Activated CD8-positive, alpha-beta memory T cell treated with anti-CD3 and anti-CD28 coated beads for 24 hours (primary cell): ENCODE measurements around the gene AHI1.
"Not testable (repeated sequence)": the region's sequence is repeated elsewhere in the genome, so short reads cannot be mapped to it uniquely, and the experiment has no call there.

Source experiments
- DNase-seq: peaks from one replicate; pipeline ENCODE4 v3.0.0-alpha.2; 2020

Gene AHI1

GRCh38 chr6:135505222-135505621 is 7.7 kb upstream of the AHI1 start:
- no peak for DNase-seq

- no peak for DNase-seq
These were observed 7.2 kb upstream of the AHI1 start for GRCh38 chr6:135504734-135505133.

- DNase-seq: no peak
These were observed 6.3 kb upstream of the AHI1 start for GRCh38 chr6:135503703-135504475.

GRCh38 chr6:135499441-135500340 is 2.2 kb upstream of the AHI1 start:
- DNase-seq: no peak

GRCh38 chr6:135498185-135498841 is 773 bp upstream of the AHI1 start:
- DNase-seq: peak; percentile 77

GRCh38 chr6:135496800-135497411 is 634 bp downstream of the AHI1 start:
- DNase-seq: no peak

GRCh38 chr6:135493218-135493961 is 4.2 kb downstream of the AHI1 start:
- DNase-seq: no peak

- DNase-seq: no peak
These were observed 7.2 kb downstream of the AHI1 start for GRCh38 chr6:135490381-135490780.

- DNase-seq: no peak
These were observed 9.5 kb downstream of the AHI1 start for GRCh38 chr6:135488023-135488422.

- DNase-seq: not testable (repeated sequence)
These were observed 13.6 kb downstream of the AHI1 start for GRCh38 chr6:135483903-135484302.

GRCh38 chr6:135481783-135482369 is 15.7 kb downstream of the AHI1 start:
- DNase-seq: no peak

GRCh38 chr6:135479601-135480000 is 17.9 kb downstream of the AHI1 start:
- DNase-seq: no peak

GRCh38 chr6:135478626-135479025 is 18.9 kb downstream of the AHI1 start:
- no peak for DNase-seq

GRCh38 chr6:135475292-135475886 is 22.2 kb downstream of the AHI1 start:
- DNase-seq: no peak

- DNase-seq: no peak
These were observed 23.2 kb downstream of the AHI1 start for GRCh38 chr6:135474362-135474761.

GRCh38 chr6:135465903-135466302 is 31.6 kb downstream of the AHI1 start:
- no peak for DNase-seq

- DNase-seq: no peak
These were observed 32.2 kb downstream of the AHI1 start for GRCh38 chr6:135465307-135465706.

GRCh38 chr6:135464634-135465033 is 32.9 kb downstream of the AHI1 start:
- no peak for DNase-seq

GRCh38 chr6:135461208-135461607 is 36.3 kb downstream of the AHI1 start:
- no peak for DNase-seq

- DNase-seq: no peak
These were observed 39.5 kb downstream of the AHI1 start for GRCh38 chr6:135458051-135458450.

GRCh38 chr6:135451617-135452190 is 45.8 kb downstream of the AHI1 start:
- DNase-seq: no peak
